Activated naive CD8-positive, alpha-beta T cell treated with anti-CD3 and anti-CD28 coated beads, Interleukin-2, amount 10 ng/mL, durations not matched to agents 7 days and 5 days (primary cell): Measurements from ENCODE around the gene TAGLN2. TPM values are rescaled to one million over a fixed set of nuclear protein-coding genes. Genes with fewer than 3 reads are reported as not detected.

Source experiments
- ATAC-seq: fragments of 150-1000 bp; cut with Tn5 transposase; one replicate; pipeline ENCODE4 v1.10.0; 2021; ENCODE audit warnings: low read depth, moderate library complexity
- POLR2A ChIA-PET: fragments of 350-600 bp; sonication (Branson Sonifier 250); formaldehyde crosslinking; loops from one replicate; lab custom pipeline; 2021; ENCODE audit warnings: antibody characterized with exemption; lab: Charles Lee
- DNase-seq: peaks from one replicate; pipeline ENCODE4 v3.0.0; 2021
- H3K27ac Mint-ChIP-seq: one replicate; pipeline ENCODE4 v1.8.0; 2022; ENCODE audit warnings: mild to moderate bottlenecking, mixed read lengths
- H3K27me3 Mint-ChIP-seq: one replicate; pipeline ENCODE4 v1.8.0; 2022; ENCODE audit warnings: mild to moderate bottlenecking, moderate library complexity, mixed read lengths
- H3K36me3 Mint-ChIP-seq: one replicate; pipeline ENCODE4 v1.8.0; 2021; ENCODE audit warnings: mild to moderate bottlenecking, mixed read lengths
- H3K4me1 Mint-ChIP-seq: one replicate; pipeline ENCODE4 v1.8.0; 2021; ENCODE audit warnings: mixed read lengths
- H3K4me3 Mint-ChIP-seq: one replicate; pipeline ENCODE4 v1.8.0; 2022; ENCODE audit warnings: mild to moderate bottlenecking, moderate library complexity, mixed read lengths
- H3K9me3 Mint-ChIP-seq: one replicate; pipeline ENCODE4 v1.8.0; 2021; ENCODE audit warnings: mixed read lengths
- total RNA-seq, 2 experiments: library from RNA; stranded (reverse); gene quantifications; one replicate each; pipeline ENCODE4 v1.2.3, GENCODE V29; 2021

TAGLN2 gene
- total RNA-seq, 2 experiments from 2014 or later = 384 to 388 TPM

DNA sequence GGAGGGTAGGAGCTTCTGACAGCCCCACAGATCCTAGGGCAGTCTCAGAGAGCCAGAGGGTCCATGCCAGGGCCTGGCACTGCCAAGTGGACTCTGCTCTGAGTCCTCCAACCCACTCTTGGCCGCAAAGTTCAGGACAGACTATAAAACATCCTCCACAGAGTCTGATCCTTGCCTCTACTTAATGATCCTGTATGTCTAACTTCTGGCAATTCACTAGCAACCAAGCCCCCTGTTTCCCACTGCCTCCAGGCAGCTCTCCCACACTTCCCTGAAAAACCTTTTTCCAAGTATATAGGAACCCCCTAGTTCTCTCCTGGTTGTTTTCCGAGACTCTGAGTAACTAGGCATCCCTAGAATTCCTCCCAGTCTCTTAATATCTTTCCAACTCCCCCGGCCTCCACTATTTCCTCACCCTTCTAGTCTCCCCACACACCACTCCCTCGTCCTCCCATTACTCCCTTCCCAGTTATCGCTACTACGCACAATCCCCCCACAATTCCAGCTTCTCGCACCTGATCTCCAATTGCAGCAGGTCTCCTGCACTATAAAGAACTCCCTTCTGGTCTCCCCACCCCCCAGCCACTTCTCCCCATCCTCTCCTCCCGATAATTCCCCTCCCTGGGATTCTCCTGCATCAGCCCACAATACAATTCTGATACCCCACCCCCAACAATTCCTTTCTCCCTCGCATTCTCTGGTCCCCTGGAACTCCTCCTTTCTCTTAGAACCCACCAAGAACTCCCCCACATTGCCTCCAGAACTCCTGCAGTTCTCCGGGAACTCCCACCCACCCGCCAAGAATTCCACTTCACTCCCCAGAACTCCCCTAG, 19.5 kb upstream of the TAGLN2 start:
- Mint-ChIP-seq H3K4me1 (peaks cover 7% of the 10 kb centered on the region), H3K36me3 (no peaks in the 10 kb centered on the region), H3K27ac (peak overlapping the region; percentile 44), H3K9me3 (no peaks in the 10 kb centered on the region), H3K27me3 (peaks cover 51% of the 10 kb centered on the region), H3K4me3 (peak overlapping the region; percentile 69)
- ATAC-seq (no peak), DNase-seq (no peak)
- POLR2A ChIA-PET = interaction anchor here (1.3 kb wide), 1 partner anchor 101 kb away, joined by 3 read pairs; no protein-coding TSS in a partner anchor

DNA sequence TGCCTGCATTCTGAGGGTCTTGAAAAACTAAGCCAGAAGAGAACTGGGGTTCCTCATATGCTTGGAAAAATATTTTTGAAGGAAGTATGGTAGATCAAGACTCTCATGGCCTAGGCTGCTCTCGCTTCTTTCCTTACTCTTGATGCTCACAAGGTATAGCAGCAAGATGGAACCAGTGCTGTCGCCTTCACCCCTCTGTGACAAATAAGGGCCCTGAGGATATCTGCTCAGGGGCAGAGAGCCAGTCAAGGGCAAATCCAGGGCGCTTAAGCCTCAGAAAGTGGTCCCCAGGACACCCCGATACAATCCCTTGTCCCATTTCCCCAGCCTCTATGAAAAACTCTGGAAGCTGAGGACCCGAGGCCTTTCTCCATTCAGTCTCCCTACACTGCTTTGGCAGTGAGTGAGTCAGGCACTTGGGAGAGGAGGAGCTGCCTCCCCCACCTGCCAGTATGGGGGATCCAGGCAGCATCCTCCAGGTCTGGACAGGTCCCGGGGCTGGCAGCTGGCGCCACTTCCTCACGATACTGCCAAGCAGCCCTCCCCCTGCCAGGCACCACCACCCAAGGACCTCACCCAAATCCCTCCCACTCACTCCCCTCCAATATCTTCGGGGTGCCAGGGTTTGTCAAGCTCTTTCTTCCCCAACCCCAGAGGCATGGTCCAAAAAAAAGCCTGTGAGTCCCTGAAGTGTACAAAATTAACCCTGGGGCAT, 18.8 kb upstream of the TAGLN2 start:
- ATAC-seq (no peak), DNase-seq (no peak)
- POLR2A ChIA-PET = no interaction called here
- Mint-ChIP-seq H3K9me3 (no peaks in the 10 kb centered on the region), H3K36me3 (no peaks in the 10 kb centered on the region), H3K27ac (no peak overlapping the region), H3K4me3 (no peak overlapping the region), H3K4me1 (peaks cover 7% of the 10 kb centered on the region), H3K27me3 (peaks cover 55% of the 10 kb centered on the region)

DNA sequence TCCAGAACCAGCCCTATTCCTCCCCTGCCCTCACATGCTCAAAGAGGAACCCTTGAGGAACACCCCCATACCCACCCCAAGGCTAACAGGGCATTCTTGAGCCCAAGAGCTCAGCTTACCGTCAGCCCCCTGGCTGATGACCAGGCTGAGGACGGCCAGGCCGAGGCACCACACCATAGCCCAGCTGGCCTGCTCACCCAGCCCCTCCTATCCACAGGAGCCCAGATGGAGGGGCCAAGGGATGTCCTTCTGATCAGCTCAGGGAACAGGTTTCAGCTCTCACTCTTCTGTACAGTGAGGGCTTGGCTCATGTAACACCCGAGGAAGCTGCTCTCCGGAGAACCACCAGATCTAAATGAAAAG, 18.0 kb upstream of the TAGLN2 start:
- no peaks in the 10 kb centered on the region for H3K9me3 Mint-ChIP-seq
- ATAC-seq (no peak), DNase-seq (no peak)
- POLR2A ChIA-PET = no interaction called here
- H3K27ac Mint-ChIP-seq = no peak overlapping the region
- H3K36me3 Mint-ChIP-seq = no peaks in the 10 kb centered on the region
- H3K4me1 Mint-ChIP-seq = peaks cover 11% of the 10 kb centered on the region
- no peak overlapping the region for H3K4me3 Mint-ChIP-seq
- peaks cover 56% of the 10 kb centered on the region for H3K27me3 Mint-ChIP-seq

DNA sequence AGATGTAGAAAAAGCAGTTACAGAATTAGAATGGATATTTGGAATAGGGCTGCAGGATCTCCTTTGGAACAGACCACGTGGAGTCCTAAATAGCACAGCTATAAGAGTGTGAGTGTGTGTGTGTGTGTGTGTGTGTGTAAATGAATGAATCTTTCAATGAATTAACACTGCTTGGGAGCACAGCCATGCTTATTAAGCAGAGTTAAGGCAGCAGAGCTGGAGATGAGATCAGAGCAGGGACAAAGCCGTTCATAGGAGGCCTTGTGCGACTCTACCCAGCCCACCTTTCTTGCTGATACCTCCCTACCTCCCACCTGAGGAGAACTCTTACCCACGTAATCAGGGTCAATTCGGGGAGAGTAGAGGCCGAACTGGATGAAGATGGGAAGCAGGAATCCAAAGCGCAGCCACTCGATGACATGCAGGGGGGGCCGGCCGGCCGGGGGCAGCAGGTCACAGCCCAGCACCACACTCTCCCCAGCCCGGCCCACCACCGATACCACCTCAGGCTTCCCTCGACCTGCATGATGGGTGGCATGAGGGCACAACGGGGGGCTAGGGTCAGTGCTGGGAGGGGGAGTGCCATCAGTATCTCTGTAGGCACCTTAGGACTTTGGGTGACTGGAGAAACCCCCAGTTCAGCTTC, 17.4 kb upstream of the TAGLN2 start:
- Mint-ChIP-seq H3K4me1 (peaks cover 11% of the 10 kb centered on the region), H3K27ac (no peak overlapping the region), H3K27me3 (peaks cover 54% of the 10 kb centered on the region), H3K4me3 (no peak overlapping the region), H3K36me3 (no peaks in the 10 kb centered on the region), H3K9me3 (no peaks in the 10 kb centered on the region)
- POLR2A ChIA-PET = no interaction called here
- DNase-seq (no peak), ATAC-seq (no peak)

DNA sequence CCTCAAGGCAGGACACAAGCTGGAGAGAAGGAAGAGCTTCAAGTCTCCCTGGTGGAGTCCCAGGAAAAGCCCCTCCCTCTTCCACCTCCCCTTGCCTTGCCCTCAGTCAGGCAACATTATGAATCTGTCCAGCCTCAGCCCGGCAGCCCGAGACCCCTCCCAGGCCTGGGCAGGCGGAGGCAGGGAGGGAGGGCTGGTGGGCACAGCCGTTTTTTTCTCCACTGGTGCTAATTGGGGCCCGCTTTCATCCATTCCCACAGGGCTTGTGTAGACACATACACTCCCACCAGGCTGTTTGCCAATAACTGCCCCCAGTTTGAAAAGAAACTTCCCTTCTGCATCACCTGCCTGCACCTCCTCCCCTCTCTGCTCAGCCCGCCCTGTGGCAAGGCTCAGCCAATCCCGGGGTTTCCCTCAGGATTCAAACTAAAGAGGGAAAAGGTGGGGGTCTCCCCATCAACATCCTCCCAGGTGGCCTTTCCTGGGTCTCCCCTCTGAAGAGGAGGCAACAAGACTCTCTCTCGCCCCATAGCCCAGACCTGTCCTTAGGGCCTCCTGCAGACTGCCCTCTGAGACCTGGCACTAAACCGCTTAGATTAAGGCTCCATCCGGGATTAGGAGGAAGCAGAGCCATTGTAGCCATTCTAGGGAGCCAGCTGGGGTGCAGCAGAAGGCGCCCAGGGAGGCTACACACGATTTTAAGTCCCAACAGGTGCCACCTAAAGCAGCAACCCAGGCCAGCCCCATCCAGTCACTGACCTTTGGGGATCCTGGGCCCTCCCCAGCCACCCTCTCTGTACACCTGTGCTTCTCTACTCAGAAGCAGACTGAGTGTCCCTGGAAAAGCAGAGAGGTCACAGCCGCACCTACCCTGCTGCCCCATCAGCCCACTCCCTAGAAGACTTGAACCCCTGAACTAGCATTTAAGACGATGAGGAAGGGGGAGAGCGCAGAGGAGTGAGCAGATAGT, 16.6 kb upstream of the TAGLN2 start:
- POLR2A ChIA-PET = no interaction called here

DNA sequence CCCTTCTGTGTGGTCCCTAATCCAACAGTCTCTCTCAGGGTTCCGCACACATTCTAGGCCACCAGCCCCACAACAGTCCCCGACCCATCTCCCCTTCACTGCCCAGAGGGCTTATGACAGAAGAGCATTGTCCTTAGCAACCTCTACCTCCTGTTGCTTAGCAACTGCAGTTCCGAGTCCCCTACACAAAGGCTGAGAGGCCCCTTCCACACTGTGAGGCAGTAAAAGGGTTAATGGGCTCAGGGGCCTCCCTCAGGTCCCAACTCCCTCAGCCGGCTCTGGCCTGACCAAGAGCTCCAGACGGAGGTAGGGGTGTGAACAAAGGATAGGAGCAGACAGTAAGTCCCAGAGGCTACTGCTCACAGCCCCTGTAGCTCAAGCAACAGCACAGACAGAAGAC, 15.8 kb upstream of the TAGLN2 start:
- Mint-ChIP-seq H3K4me1 (peaks cover 11% of the 10 kb centered on the region), H3K27ac (no peak overlapping the region), H3K4me3 (no peak overlapping the region), H3K9me3 (no peaks in the 10 kb centered on the region), H3K27me3 (peaks cover 41% of the 10 kb centered on the region), H3K36me3 (no peaks in the 10 kb centered on the region)
- POLR2A ChIA-PET = no interaction called here
- ATAC-seq = no peak
- DNase-seq = no peak

More for the DNA sequence above, 16.6 kb upstream of the TAGLN2 start:
- ATAC-seq (no peak), DNase-seq (no peak)
- H3K4me1 Mint-ChIP-seq = peaks cover 11% of the 10 kb centered on the region
- no peaks in the 10 kb centered on the region for H3K36me3 Mint-ChIP-seq
- H3K4me3 Mint-ChIP-seq = no peak overlapping the region
- no peak overlapping the region for H3K27ac Mint-ChIP-seq
- H3K9me3 Mint-ChIP-seq = no peaks in the 10 kb centered on the region
- H3K27me3 Mint-ChIP-seq = peaks cover 48% of the 10 kb centered on the region

DNA sequence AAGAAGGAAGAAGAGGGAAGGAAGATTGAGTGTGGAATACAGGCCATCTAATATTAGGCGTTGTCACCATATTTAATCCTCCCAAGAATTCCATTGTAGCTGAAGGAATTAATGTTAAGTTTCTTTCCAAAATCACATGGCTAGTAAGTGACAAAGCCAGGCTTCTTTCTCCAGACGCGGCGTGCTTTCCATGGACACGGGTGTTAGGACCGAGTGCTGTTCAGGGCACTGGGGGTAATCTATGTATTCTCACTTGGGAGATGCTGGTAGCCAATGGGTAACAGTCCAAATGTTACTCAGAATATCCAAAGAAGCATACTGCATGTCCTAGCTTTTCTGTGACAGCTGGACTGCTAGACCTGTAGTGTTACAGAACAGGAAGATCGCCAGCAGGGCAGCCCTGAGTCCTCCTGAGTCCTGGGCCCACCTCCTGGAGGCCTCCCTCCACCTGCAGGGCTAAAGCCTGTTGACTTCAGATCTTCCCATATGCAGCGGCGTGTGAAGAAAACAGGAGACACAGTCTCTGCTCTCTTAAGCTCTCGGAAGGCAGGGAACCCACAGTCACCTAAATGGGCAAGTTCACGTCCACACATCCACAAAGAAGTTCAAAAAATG, 14.8 kb upstream of the TAGLN2 start:
- Mint-ChIP-seq H3K36me3 (no peaks in the 10 kb centered on the region), H3K4me3 (no peak overlapping the region), H3K27ac (no peak overlapping the region), H3K27me3 (peaks cover 39% of the 10 kb centered on the region), H3K9me3 (no peaks in the 10 kb centered on the region), H3K4me1 (peaks cover 8% of the 10 kb centered on the region)
- DNase-seq (no peak), ATAC-seq (no peak)
- POLR2A ChIA-PET = no interaction called here

DNA sequence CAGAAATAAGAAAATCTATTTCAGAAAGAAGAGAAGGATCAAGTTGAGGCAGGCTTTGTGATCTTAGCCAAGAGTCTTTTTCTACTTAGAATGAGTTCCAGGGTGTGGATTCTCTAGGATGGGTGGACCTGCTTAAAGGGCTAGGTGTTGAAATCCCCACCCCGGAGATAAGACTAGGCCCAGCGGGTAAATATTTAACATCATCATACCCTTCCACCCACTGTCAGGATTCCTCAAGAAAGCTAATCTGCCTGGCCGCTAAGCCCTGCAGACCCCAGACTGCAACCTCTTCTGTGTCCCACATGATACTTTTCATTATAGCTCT, 14.3 kb upstream of the TAGLN2 start:
- POLR2A ChIA-PET = no interaction called here
- no peak overlapping the region for H3K27ac Mint-ChIP-seq

DNA sequence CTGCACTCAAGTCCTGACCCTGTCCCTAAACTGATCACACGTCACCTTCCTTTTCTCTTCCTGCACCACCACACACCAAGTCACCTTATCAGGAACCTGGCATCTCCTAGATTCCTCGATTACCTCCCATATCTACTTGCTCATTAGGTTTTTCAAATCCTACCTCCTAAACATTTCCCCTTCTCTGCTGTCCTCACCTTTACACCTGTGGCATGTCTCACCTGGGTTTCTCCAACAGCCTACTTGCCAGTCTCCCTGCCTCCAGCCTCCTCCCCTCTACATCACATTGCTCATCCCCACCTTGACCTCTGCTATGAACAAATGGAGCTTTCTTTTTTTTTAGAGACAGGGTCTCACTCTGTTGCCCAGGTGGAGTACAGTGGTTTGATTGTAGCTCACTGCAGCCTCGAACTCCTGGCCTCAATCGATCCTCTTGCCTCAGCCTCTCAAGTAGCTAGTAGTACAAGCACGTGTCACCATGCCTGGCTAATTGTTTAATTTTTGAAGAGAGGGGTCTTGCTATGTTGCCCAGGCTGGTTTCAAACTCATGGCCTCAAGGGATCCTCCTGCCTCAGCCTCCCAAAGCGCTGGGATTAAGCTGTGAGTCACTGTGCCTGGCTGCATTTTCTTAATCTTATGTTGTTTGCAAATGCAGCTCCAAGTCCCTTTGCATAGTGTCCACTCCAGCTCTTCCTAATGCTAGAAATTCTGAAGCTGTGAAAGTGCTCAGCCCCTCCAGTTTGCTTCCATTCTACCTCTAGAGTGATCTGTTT, 13.8 kb upstream of the TAGLN2 start:
- Mint-ChIP-seq H3K36me3 (no peaks in the 10 kb centered on the region), H3K9me3 (no peaks in the 10 kb centered on the region), H3K4me3 (no peak overlapping the region), H3K4me1 (peaks cover 4% of the 10 kb centered on the region), H3K27me3 (peaks cover 34% of the 10 kb centered on the region), H3K27ac (no peak overlapping the region)
- no peak for DNase-seq
- POLR2A ChIA-PET = interaction anchor here (1.4 kb wide), 1 partner anchor 14 kb away, joined by 3 read pairs; no protein-coding TSS in a partner anchor
- ATAC-seq = no peak

More for the DNA sequence above, 14.3 kb upstream of the TAGLN2 start:
- no peaks in the 10 kb centered on the region for H3K9me3 Mint-ChIP-seq
- no peak for ATAC-seq
- H3K36me3 Mint-ChIP-seq = no peaks in the 10 kb centered on the region
- peaks cover 4% of the 10 kb centered on the region for H3K4me1 Mint-ChIP-seq
- DNase-seq = no peak
- no peak overlapping the region for H3K4me3 Mint-ChIP-seq
- H3K27me3 Mint-ChIP-seq = peaks cover 37% of the 10 kb centered on the region

DNA sequence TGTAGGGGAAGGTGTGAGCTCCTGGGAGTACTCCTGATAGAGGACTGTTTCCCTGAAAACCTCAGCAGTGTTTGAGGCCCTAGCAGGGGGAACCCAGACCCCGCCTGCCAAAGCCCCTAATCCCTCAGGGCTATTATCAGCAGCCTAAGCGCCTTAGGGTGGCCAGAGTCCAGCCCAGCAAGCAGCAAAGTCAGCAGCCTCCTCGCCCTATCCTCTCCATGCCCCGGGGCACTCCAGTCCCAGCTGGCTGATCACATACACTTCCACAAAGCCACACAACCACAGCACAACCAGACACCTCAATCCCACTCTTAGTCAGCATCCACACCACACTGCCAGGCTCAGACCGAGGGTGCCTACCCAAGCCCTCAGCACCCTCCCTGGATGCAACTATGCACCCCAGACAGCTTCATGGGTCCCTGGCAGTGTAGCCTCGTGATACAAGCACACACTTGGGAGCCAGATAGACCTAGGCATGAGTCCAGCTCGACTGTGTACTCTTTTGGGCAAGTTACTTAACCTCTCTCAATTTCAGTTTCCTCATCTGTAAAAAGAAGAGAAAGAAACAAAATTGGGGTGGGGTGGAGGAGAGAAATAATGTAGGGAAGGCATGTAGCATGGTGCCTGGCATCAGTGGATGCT, 13.0 kb upstream of the TAGLN2 start:
- ATAC-seq (no peak), DNase-seq (no peak)
- peaks cover 4% of the 10 kb centered on the region for H3K4me1 Mint-ChIP-seq
- no peak overlapping the region for H3K4me3 Mint-ChIP-seq
- POLR2A ChIA-PET = interaction anchor here (1.4 kb wide), 1 partner anchor 14 kb away, joined by 3 read pairs; no protein-coding TSS in a partner anchor
- H3K9me3 Mint-ChIP-seq = no peaks in the 10 kb centered on the region
- no peak overlapping the region for H3K27ac Mint-ChIP-seq
- H3K27me3 Mint-ChIP-seq = peaks cover 27% of the 10 kb centered on the region
- no peaks in the 10 kb centered on the region for H3K36me3 Mint-ChIP-seq

DNA sequence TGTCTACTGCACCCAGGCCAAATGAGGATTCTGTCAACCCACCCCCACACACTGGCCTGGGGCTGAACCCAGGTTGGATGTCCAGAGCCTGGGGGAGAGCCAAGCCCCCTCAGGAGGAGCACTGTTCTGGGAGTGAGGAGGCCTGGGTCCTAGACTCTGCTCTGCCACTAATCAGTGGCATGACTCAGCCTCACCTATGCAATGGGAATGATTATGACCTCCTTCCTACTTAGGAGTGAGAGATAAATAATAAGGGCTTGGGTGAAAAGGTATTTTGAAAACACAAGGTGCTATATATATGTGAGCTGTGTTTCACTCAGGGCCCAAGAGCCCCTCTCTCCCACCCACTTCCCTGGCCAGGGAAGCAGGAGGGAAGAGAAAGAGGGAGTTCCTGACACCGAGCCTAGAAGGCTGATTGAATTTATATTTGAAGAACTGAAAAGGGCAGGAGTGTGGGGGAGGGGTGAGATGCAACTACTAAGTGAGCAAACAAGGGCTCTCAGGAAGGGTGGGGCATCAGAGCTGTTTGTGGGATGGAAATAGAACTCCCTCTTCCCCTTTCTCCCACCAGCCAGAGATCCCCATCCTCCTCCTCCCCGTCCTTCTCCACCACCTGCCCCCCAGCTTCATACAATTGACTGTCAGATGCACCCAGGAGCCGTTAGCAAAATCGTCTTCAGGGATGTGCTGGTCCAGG, 11.9 kb upstream of the TAGLN2 start:
- DNase-seq = no peak
- H3K27me3 Mint-ChIP-seq = peaks cover 28% of the 10 kb centered on the region
- H3K27ac Mint-ChIP-seq = no peak overlapping the region
- POLR2A ChIA-PET = no interaction called here
- H3K4me1 Mint-ChIP-seq = peaks cover 4% of the 10 kb centered on the region
- no peaks in the 10 kb centered on the region for H3K9me3 Mint-ChIP-seq
- no peak for ATAC-seq
- H3K4me3 Mint-ChIP-seq = no peak overlapping the region
- no peaks in the 10 kb centered on the region for H3K36me3 Mint-ChIP-seq
